HG03066 (cell line): Measurements from ENCODE around the gene ENAH.

ENCODE experiments used
- ATAC-seq: cut with Tn5 transposase; IDR thresholded peaks from one replicate; pipeline ENCODE4 v1.9.1; 2021; ENCODE audit warnings: low read depth; ENCODE audit not compliant: unreplicated experiment

The ENAH gene

DNA sequence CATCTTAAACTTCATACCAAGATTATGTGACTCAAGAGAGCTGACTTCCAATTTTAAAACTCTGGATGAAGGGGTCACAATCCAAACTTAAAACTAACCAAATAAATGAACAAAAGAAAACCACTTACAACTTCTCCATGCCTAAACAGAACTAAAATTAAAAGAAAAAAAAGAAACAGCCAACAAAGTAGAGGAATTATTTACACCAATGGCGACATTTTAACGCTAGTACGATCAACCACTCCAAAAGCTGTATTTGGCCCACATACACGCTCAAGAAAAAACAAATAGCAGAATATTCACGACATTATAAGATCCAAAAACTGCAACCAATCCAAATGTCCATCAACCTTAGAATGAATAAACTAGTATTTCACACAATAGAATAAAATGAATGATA is 42.4 kb downstream of the ENAH start:
- ATAC-seq: no peak

DNA sequence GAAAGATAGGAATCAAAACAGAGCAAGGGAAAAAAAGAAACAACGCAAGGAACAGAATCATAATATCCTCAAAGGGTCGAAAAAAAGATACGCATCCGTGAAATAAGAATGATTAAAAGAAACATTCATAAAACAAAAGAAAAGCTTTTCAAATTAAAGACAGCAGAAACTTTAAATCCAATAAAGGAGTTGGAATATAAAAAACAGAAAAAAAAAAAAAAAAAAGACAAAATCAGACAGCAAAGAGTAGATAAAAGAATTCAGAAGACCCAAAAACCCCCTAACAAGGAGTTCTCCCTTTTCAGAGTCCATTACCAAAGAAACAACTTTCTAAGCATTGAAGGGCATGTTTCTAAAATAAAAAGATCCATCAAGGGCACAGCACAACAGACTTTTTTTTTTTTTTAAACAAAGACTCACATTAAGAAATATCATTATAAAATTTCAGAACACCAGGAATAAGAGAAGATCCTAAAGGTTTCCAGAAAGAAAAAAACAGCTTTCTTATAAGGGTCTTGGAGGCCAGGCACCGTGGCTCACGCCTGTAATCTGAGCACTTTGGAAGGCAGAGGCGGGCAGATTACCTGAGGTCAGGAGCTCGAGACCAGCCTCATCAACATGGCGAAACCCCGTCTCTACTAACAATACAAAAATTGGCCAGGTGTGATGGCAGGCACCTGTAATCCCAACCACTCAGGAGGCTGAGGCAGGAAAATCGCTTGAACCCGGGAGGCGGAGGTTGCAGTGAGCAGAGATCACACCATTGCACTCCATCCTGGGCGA is 44.7 kb downstream of the ENAH start:
- ATAC-seq: no peak

DNA sequence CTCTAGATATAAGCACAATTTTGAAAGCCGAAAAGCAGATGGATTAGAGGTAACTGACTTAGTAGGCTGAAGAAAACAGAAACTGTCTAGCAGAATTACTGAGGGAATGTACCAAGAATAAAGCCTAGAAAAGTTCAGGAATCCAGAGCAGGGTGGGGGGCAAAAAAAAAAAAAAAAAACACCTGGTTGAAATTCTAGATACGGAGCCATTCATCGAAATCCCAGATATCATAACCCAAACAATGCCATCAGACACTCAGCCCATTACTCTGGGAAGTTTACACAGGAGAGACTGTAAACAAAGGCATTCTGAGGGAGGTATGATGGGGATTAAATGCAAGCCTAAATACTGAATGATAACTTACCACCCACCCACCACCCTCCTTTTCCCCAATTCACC is 45.6 kb downstream of the ENAH start:
- no peak for ATAC-seq

DNA sequence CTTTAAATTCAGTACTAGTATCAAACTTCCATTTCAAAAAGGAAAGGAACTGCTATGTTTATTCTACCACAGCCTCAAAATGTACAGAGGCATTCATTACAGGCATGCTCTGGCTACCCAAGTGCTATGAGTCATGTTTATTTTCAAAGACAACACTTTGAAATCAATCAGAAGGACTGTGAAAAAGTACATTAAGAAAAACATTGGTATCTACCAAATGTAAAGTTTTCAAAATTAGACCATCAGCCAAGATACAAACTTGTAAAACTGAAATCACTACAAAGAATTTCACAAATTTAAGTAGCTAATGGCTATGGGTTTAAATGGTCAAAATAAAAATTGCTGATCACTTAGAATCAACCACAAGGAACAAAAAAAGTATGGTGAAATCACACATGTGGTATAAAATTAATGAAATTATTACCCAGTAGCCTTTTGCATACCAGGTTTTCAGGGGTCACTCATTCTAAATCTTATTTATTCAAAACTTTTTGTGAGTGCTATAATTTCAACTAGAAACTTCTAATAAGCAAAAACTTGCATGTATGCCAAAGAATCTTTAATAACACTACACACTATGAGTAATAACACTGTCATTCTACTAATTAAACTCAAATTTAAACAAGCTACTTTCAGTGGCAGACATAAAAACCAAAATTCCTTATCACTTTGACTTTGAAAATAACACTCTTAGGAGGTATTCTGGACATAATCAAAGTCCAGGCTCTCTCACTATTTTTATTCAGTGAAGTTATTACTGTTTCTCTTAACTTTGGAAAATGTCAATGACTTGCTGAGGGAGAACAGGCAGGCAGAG is 49.2 kb downstream of the ENAH start:
- ATAC-seq: no peak

DNA sequence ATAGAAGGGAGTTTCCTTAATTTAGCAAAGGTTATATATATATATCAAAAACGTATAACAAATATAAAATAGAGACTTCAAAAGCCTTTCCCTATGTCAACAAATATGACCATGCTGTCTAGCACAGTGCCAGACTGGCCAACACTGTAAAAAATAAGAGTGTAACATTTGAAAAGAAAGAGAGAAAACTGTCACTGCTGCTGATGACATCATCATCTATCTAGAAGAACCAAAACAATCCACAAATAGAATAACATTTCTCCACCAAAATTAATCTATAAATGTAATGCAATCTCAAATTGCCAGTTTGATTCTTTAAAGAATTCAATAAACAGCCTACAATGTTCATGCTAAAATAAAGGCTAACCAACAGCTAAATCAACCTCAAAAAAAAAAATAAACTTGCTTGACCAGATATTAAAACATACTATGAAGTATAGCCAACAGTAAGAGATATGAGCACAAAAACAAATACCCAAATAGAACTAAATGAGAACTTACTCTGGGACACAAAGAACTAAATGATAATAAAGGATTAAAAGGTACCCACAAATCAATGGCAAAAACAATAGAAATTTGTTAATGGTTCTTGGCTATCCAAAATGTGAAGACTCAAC is 50.2 kb downstream of the ENAH start:
- ATAC-seq: no peak

DNA sequence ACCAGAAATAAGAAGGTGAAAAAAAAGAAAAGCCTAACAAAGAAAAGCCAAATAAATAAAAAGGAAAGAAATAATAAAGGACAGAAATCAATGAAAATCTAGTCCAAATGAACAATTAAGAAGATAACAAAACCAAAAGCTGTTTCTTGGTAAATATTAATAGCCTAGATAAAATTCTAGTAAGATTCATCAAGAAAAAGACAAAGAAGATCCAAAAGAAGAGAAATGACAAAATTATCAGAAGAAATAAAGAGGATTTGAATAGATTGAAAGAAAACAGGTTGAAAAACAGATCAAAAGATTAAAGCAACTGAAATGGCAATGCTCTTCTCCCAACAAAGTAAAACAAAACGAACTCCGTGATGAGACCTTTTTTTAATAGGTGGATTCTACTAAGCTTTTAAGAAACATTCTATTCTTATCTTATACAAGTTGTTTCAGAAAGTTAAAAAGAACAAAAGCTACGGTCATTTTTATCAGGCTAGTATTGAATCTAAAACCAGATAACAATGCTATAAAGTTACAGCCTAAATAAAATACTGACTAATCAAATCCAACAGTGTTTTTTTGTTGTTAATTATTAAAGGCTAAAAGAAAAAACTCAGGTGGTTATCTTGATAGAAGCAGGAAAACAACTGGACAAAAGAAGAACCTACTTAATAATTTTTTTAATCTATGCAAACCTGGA is 50.9 kb downstream of the ENAH start:
- ATAC-seq: no peak

DNA sequence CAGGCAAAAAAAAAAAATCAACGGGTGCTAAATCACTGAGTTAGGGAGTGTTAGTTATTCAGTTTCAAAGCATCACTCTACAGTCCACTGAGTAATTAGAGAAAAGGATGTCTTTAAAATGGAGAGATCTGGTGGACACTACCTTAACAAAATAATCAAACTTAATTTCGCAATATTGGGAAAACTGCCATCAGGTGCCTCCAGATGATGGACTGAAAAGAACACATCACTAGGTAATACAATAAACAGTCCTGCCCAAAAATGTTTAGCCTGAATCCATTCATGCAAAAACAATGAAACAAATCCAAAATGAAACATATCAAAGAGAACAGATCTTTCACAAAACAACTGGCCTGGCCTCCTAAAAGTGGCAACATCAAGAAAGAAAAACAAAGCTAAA is 54.1 kb downstream of the ENAH start:
- no peak for ATAC-seq

DNA sequence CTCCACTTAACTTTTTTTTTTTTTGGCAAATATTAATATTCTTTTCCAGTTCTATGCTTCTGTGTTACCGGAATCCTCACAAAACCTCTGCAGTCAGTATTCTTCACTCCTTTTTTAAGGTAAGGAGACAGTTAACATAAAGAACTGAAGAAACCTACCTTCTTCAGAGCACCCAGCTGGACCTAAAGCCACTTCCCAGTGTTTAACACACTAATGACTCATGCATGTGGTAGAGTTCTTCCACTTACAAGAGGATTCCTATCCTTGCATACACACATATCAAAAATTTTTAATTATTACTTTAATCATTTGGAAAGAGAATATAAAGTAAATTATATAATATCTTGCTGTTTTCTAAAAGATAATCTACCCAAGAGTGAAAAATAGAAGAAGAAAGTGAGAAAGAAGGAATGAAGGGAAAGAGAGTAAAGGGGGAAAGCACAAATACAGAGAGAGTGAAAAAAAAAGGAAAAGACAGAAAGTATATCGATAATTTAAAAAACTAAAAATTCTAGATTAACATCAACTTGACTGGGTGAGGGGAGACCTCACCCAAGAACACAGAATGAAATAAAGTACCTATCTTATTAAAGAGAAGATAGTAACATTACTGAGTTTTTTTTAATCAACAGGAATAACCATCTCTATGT is 54.9 kb downstream of the ENAH start:
- no peak for ATAC-seq

DNA sequence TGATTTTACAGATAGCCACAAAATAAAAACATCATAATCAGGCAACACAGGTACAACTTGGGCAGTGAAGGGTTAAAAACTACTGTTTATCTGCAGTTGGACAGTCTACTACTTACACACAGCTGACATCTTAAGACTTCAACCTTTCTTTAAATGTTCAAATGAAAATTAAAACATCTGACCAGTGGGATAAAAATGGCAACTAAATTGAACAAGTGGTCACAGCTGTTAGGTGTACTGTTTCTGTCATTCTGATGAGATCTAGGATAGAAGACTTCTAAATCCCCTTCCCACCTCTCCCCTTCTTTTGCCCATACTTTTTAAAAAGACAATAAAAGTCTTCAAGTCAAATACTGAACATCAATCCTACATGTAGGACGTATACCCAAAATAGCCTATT is 56.2 kb downstream of the ENAH start:
- no peak for ATAC-seq

DNA sequence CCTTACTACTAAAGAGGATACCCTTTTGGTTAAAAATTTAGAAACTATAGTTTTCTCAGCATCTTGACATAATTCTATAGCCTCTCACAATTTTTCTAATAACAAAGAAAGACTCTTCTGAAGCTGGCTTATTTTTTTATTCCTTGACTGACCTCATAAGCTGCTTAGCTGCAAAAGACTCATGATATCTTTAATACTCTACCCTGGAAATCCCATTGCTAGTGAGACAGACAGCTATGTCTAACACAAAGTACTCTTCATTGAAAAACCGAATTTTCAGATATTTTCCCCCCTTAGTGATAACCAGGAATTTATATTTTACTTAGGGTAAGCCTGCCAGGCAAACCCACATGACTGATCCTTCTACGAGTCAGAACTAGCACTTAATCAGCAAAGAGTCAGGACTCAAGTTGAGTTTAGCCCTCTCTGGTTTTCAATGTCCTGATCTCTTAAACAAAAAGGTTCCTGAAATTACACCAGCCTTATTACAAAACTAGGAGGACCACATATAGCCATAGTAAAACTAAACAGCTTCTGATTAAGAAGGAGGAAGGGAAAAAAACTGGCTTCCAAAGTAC is 56.9 kb downstream of the ENAH start:
- no peak for ATAC-seq

DNA sequence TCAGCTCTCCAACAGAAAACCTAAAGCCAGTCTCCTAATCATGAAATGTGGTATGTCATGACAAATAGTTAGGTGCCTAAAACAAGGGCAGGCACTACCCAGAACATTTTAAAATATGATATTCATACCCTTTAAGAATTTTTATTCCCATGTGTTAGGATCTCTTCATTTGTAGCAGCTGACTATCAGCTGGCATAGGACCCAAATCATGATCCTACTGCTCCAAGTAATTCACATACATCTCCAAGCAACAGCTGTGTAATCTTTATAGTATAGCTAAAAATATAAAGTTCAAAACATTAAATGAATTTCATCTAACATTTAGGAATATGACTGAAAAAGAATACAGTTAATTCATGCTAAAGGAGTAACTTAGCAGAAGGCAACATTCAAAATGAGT is 57.5 kb downstream of the ENAH start:
- no peak for ATAC-seq

DNA sequence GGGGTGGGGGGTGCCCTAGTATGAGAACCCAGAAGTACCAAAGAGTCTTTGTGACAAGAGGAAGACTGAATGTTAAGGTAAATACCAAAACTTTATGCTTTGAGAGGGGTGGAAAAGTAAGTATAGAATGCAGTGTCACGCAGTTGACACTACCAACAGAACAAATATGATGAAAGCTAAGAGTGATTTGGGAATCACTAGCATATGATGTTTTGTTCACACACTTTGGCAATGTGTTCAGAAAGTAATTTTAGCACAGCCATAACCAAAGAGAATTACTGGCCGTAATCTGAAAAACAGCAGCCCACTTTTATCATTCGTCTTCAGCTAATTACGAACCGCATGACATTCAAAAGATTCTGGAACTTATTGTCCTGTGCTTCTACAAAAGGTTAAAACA is 59.5 kb downstream of the ENAH start:
- ATAC-seq: no peak

DNA sequence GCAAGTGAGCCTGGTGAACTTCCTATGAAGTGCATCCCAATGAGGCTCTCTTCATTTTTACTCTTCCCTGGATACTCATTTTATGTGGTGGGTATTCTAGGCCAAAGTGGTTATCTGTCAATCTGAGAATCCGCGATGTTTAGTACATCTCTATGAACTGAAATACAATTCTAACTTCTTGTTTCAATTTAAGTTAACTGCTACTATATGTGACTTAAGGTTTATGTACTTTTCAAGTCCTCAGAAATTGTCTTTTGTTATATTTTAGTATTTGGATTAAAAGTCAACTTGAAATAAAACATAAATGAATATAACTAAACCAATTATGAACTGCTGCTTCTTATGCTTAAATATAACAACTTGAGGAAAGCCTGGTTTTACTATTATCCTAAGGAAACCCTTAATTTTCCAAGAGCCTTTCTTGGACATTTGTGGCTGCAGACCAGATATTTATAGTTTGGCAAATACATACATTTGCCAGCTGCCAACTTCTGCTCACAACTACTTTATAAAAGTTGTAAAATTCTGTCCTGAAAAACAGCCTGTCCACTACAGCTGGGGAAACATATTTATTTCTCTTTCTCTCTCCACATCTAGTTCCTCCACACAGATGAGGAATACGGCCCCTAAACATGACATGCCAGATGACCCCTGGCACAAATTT is 60.4 kb downstream of the ENAH start:
- no peak for ATAC-seq

DNA sequence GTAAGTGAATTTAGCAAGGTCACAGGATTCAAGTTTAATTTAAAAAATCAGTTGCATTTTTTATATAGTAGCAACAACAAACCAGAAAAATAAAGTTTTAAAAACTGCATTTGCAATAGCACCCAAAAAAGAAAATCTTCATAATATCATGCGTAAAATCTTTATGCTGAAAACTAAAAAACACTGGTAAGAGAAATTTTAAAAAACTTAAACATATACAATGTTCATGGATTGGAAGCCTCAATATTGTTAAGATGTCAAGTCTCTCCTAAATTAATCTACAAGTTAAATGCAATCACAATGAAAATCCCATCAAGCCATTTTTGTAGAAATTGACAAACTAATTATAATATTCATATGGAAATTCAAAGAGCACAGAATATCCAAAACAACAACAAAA is 65.6 kb downstream of the ENAH start:
- no peak for ATAC-seq

DNA sequence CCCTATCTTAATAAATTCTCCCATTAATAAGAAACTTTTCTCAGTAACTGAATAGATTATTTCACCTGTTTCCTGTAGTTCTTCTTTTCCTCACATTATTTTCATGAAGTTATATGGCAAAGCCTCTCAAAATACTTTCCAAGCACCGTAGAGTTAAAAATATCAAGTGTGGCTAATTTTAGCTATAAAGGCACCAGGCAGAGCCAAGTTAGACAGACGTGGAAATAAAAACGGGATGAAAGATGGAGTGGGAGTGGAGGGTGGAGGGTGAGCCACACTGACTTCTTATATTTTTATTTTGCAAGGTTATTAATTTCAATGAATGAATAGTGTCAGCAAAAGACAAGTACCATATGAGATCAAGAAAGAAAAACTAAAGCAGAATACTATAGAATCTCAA is 71.7 kb downstream of the ENAH start:
- no peak for ATAC-seq

DNA sequence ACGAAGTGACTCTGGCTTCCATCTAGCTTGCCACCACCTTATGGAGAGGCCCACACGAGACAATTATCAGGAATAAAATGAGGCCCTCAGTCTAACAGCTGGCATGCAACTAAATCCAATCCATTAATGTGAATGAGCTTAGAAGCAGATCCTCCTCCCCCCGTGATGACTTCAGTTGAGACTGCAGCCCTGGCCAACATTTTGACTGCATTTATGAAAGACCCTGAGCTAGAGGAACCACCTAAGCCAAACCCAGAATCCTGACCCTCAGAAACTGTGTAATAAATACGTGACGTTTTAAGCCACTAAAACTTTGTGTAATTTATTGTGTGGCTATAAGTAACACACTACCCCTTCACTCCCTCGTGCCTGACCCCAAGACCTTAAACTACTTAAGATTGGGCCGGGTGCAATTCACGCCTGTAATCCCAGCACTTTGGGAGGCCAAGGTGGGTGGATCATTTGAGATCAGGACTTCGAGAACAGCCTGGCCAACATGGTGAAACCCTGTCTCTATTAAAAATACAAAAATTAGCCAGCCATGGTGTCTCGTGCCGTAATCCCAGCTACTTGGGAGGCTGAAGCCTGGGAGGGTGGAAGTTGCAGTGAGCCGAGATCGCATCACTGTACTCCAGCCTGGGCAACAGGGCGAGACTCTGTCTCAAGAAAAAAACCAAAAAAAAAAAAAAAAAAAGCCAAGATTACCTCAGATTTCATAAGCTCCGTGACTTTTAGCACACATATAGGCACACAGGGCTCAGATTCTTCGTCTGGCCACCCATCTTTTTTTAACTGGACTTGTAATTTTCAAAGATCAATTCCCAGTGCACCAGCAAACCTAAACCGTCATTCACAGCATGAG is 72.5 kb downstream of the ENAH start:
- ATAC-seq: no peak

DNA sequence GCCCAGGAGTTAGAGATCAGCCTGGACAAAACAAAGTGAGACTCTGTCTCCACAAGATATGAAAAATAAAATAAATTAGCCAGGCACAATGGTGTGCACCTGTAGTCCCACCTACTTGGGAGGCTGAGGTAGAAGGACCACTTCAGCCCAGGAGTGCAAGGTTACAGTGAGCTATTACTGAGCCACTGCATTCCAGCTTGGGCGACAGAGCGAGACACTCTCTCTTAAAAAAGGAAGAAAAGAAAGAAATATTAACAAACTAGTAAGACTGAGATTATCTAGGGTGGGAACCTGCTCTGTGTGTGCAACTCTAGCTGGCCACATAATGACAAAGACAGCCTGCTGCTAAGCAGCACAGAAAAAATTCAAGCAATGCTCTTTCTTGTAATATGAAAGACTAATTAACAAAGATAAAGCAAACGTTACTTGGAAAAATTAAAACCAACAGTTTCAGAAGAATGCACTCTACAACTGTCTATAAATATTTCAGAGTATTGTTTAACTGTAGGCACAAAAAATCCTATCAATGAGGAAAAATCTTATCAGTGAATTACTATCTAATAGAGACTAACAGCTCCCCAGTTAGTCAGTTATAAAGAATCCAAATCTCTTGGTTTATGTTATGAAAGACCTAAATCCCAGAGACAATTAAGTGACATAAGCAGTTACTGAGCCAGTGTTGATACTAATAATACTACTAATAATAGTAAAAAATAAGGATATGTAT is 74.5 kb downstream of the ENAH start:
- no peak for ATAC-seq

DNA sequence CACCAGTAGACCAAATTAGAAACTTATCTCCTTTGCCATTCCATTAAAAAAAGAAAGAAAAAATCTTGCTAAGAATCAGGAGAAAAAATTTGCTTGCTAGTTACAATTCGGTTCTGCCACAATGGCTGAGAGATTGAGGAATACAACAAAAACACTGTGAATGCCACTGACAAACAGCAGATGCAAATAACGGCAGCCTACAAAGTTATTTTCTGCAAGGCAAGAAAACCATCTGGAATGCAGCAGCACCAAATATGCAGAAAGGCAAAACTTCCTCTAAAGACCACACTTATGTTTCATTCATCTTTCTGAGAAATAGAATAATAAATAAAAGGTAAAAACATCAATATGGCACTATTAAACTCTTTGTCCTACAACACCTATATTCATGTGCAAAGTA is 75.7 kb downstream of the ENAH start:
- ATAC-seq: no peak
